SK-N-SH (cell line): Measurements from ENCODE around the gene HAUS7. TPM values are rescaled to one million over a fixed set of nuclear protein-coding genes. Genes with fewer than 3 reads are reported as not detected.

Experiments used
- CTCF ChIA-PET: fragments of 300-600, 350-600 bp; formaldehyde crosslinking; extraction: SDS; loops from one replicate; lab custom pipeline; 2021; lab: Yijun Ruan, JAX
- POLR2A ChIA-PET: fragments of 350-600 bp; sonication (Branson Sonifier 250); formaldehyde crosslinking; extraction: SDS; loops from one replicate; lab custom pipeline; 2020; ENCODE audit warnings: antibody characterized with exemption, inconsistent platforms; lab: Yijun Ruan, JAX
- DNase-seq: peaks from one replicate; pipeline ENCODE4 v3.0.0; 2012
- H2AFZ ChIP-seq: fragments of 200-600 bp; sonication (generic); 2 replicates; pipeline ENCODE4 v1.8.1; 2016; ENCODE audit warnings: antibody characterized with exemption, mild to moderate bottlenecking, low read depth
- H3F3A ChIP-seq: fragments of 200-600 bp; sonication (generic); replicated peaks from 2 replicates; pipeline ENCODE3; 2016; ENCODE audit warnings: antibody characterized with exemption, mild to moderate bottlenecking; ENCODE audit not compliant: insufficient read depth
- H3K27ac ChIP-seq, 2 experiments: fragments of 200-500 bp in 1 of 2; fragments of 200-600 bp in 1 of 2; sonication (Bioruptor generic) in 1 of 2; sonication (generic), shearing (Covaris generic) in 1 of 2; 2 replicates each; pipeline versions ENCODE4 v1.5.1 to v1.6.1; 2014 to 2016; ENCODE audit warnings: low read depth in 2 of 2, inconsistent platforms in 1 of 2, low read length in 1 of 2, mild to moderate bottlenecking in 1 of 2, mixed read lengths in 1 of 2
- H3K27me3 ChIP-seq: fragments of 200-600 bp; sonication (generic), shearing (Covaris generic); 2 replicates; pipeline ENCODE4 v1.6.1; 2016; ENCODE audit warnings: mixed run types; ENCODE audit not compliant: insufficient read depth
- H3K36me3 ChIP-seq, 2 experiments: fragments of 200-500 bp in 1 of 2; fragments of 200-600 bp in 1 of 2; sonication (Bioruptor generic) in 1 of 2; sonication (generic) in 1 of 2; replicated peaks in 1 of 2; 2 replicates each; pipeline versions ENCODE3 to v1.5.1; 2014 to 2016; ENCODE audit warnings: low read length in 1 of 2, mild to moderate bottlenecking in 1 of 2; ENCODE audit not compliant: insufficient read depth in 2 of 2, control insufficient read depth in 1 of 2
- H3K4me1 ChIP-seq, 2 experiments: fragments of 200-500 bp in 1 of 2; fragments of 200-600 bp in 1 of 2; sonication (Bioruptor generic) in 1 of 2; sonication (generic), shearing (Covaris generic) in 1 of 2; 2 replicates each; pipeline versions ENCODE4 v1.5.1 to v1.6.1; 2014 to 2016; ENCODE audit warnings: low read depth in 1 of 2, low read length in 1 of 2, mixed run types in 1 of 2; ENCODE audit not compliant: insufficient read depth in 2 of 2, control insufficient read depth in 1 of 2
- H3K4me2 ChIP-seq: fragments of 200-600 bp; sonication (generic), shearing (Covaris generic); 2 replicates; pipeline ENCODE4 v1.6.1; 2017; ENCODE audit warnings: mixed run types
- H3K4me3 ChIP-seq, 2 experiments: fragments of 200-500 bp in 1 of 2; fragments of 200-600 bp in 1 of 2; sonication (Bioruptor generic) in 1 of 2; sonication (generic), shearing (Covaris generic) in 1 of 2; 2 replicates each; pipeline versions ENCODE4 v1.5.1 to v1.8.1; 2014 to 2016; ENCODE audit warnings: low read depth in 2 of 2, inconsistent platforms in 1 of 2, low read length in 1 of 2, mild to moderate bottlenecking in 1 of 2, mixed read lengths in 1 of 2, moderate library complexity in 1 of 2
- H3K79me2 ChIP-seq: fragments of 200-600 bp; sonication (generic); 2 replicates; pipeline ENCODE4 v1.8.1; 2017; ENCODE audit warnings: mild to moderate bottlenecking; ENCODE audit not compliant: insufficient read depth
- H3K9ac ChIP-seq: fragments of 200-600 bp; sonication (generic); 2 replicates; pipeline ENCODE4 v1.6.1; 2017; ENCODE audit warnings: mixed run types
- H3K9me2 ChIP-seq: fragments of 200-600 bp; sonication (generic); 2 replicates; pipeline ENCODE4 v1.6.1; 2017; ENCODE audit warnings: mixed run types
- H3K9me3 ChIP-seq: fragments of 200-600 bp; sonication (generic); 2 replicates; pipeline ENCODE4 v1.6.1; 2017; ENCODE audit warnings: mixed run types, mild to moderate bottlenecking, moderate library complexity
- H4K20me1 ChIP-seq: fragments of 200-600 bp; sonication (generic); 2 replicates; pipeline ENCODE4 v1.6.1; 2017; ENCODE audit warnings: mild to moderate bottlenecking, mixed run types; ENCODE audit not compliant: insufficient read depth
- FOSL2 ChIP-seq: IDR thresholded peaks from 2 replicates; pipeline ENCODE4 v1.4.0; 2012; ENCODE audit warnings: low read depth, mild to moderate bottlenecking, moderate library complexity, borderline replicate concordance
- FOXJ3 ChIP-seq: sonication (generic); formaldehyde crosslinking; IDR thresholded peaks from 2 replicates; pipeline ENCODE4 v1.5.1; 2020; ENCODE audit warnings: mild to moderate bottlenecking, missing genetic modification reagents
- GABPA ChIP-seq: IDR thresholded peaks from 2 replicates; pipeline ENCODE4 v1.4.0; 2012; ENCODE audit warnings: low read depth, mild to moderate bottlenecking
- GATA2 ChIP-seq: sonication (generic); formaldehyde crosslinking; IDR thresholded peaks from 2 replicates; pipeline ENCODE4 v1.5.0; 2020; ENCODE audit warnings: mild to moderate bottlenecking, missing genetic modification reagents
- JUND ChIP-seq: IDR thresholded peaks from 2 replicates; pipeline ENCODE4 v1.4.0; 2012
- MXI1 ChIP-seq: IDR thresholded peaks from 2 replicates; pipeline ENCODE4 v1.6.1; 2012; ENCODE audit warnings: mild to moderate bottlenecking, low read depth, low read length, improper control_type of control experiment
- NFIC ChIP-seq: IDR thresholded peaks from 2 replicates; pipeline ENCODE4 v1.4.0; 2012; ENCODE audit warnings: borderline replicate concordance
- POLR2AphosphoS5 ChIP-seq: IDR thresholded peaks from 2 replicates; pipeline ENCODE4 v1.6.1; 2012; ENCODE audit warnings: low read depth, low read length
- RAD21 ChIP-seq: IDR thresholded peaks from 2 replicates; pipeline ENCODE4 v1.6.1; 2012; ENCODE audit warnings: mild to moderate bottlenecking, low read length
- RCOR1 ChIP-seq: fragments of 150-350 bp; IDR thresholded peaks from 2 replicates; pipeline ENCODE4 v1.6.1; 2017; ENCODE audit warnings: antibody characterized with exemption, low read length
- RFX5 ChIP-seq: IDR thresholded peaks from 2 replicates; pipeline ENCODE4 v1.6.1; 2012; ENCODE audit warnings: mild to moderate bottlenecking, improper control_type of control experiment, low read length
- SIN3A ChIP-seq: IDR thresholded peaks from 2 replicates; pipeline ENCODE4 v1.6.1; 2012; ENCODE audit warnings: low read depth, mild to moderate bottlenecking, low read length, moderate library complexity, borderline replicate concordance
- TAF1 ChIP-seq: IDR thresholded peaks from 2 replicates; pipeline ENCODE4 v1.6.1; 2012; ENCODE audit warnings: low read depth, mild to moderate bottlenecking, low read length, moderate library complexity, borderline replicate concordance
- TCF12 ChIP-seq: IDR thresholded peaks from 2 replicates; pipeline ENCODE4 v1.4.0; 2012
- TEAD4 ChIP-seq: IDR thresholded peaks from 2 replicates; pipeline ENCODE4 v1.4.0; 2012; ENCODE audit warnings: mild to moderate bottlenecking, borderline replicate concordance; ENCODE audit not compliant: insufficient read depth
- YY1 ChIP-seq: IDR thresholded peaks from 2 replicates; pipeline ENCODE4 v1.4.0; 2012; ENCODE audit warnings: low read depth, mild to moderate bottlenecking
- WGBS: methylation state at CpG from one replicate; pipeline ENCODE4 v1.1.6; 2017; ENCODE audit warnings: low lambda C conversion rate; 5-methylcytosine and 5-hydroxymethylcytosine counted together
- polyA plus RNA-seq, 3 experiments: library from polyadenylated mRNA; depleted of rRNA; stranded (reverse); fragments of >200 nt; gene quantifications; 2 replicates each; pipeline ENCODE4 v1.2.3, GENCODE V29; 2012
- TF ChIP-seq, protein P1 (sequence below): IDR thresholded peaks from 2 replicates; pipeline ENCODE4 v1.4.0; 2012; ENCODE audit warnings: low read depth, borderline replicate concordance

HAUS7 gene
- polyA plus RNA-seq, 1 of the 3 experiments (the other 2 are of a cell fraction), result 39.7 TPM

DNA sequence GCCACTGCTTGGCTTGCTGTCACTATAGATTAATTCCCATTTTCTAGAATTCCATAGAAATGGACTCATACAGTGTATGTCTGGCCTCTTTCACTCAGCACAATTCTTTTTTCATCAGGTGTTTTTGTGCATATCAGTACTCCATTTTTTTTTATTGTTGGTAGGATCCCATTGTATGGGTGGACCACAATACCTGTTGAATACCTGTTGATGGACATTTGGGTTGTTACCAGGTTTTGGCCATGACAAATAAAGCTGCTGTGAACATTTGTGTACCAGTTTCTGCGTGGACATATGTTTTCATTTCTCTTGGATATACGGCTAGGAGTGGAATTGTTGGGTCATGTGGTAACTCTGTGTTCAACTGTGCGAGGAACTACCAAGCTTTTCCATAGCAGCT lies 44.2 kb downstream of the HAUS7 start:
- Histone ChIP-seq H3K4me1 (no peaks in the 10 kb centered on the region), H3K36me3 (no peaks in the 10 kb centered on the region), H2AFZ (no peak overlapping the region), H3K79me2 (no peaks in the 10 kb centered on the region), H3K27ac (no peak overlapping the region), H3K9me2 (no peaks in the 10 kb centered on the region), H3K9ac (no peak overlapping the region), H4K20me1 (no peaks in the 10 kb centered on the region), H3K4me2 (no peak overlapping the region), H3K27me3 (peaks cover 17% of the 10 kb centered on the region; the same call in 1 of the 2 replicates), H3K9me3 (no peaks in the 10 kb centered on the region), H3K4me3 (no peak overlapping the region), H3F3A (no peaks in the 10 kb centered on the region)
- TF ChIP-seq FOSL2 (no peak), MXI1 (no peak), RAD21 (no peak), RCOR1 (no peak)
- ChIA-PET CTCF (no interaction called here), POLR2A (no interaction called here)
- 30% methylated on average over 3 of the region's 3 CpGs for WGBS
- no peak for DNase-seq

GRCh38 chrX:153423652-153424051 lies 46.7 kb downstream of the HAUS7 start:
- no peaks in the 10 kb centered on the region for H4K20me1 ChIP-seq
- H3K27me3 ChIP-seq, result peaks cover 12% of the 10 kb centered on the region; the same call in 1 of the 2 replicates
- TF ChIP-seq TEAD4 (no peak), RFX5 (no peak), TCF12 (no peak), POLR2AphosphoS5 (no peak), JUND (no peak), SIN3A (no peak), NFIC (no peak), TAF1 (no peak), MXI1 (no peak), GABPA (no peak), FOSL2 (no peak), GATA2 (CRISPR knock-in tag) (no peak), FOXJ3 (no peak), YY1 (no peak)
- TF ChIP-seq, protein P1, sequence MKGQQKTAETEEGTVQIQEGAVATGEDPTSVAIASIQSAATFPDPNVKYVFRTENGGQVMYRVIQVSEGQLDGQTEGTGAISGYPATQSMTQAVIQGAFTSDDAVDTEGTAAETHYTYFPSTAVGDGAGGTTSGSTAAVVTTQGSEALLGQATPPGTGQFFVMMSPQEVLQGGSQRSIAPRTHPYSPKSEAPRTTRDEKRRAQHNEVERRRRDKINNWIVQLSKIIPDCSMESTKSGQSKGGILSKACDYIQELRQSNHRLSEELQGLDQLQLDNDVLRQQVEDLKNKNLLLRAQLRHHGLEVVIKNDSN, result no peak
- H3K9me2 ChIP-seq, result no peaks in the 10 kb centered on the region
- H3K4me1 ChIP-seq, result no peaks in the 10 kb centered on the region
- ChIA-PET CTCF (interaction anchor here (1.4 kb wide), 1 partner anchor 15 kb away, joined by 3 read pairs; no protein-coding TSS in a partner anchor), POLR2A (no interaction called here)
- no peaks in the 10 kb centered on the region for H3K36me3 ChIP-seq
- H3K4me3 ChIP-seq, result no peak overlapping the region
- H3K9ac ChIP-seq, result no peak overlapping the region
- 31% methylated on average over 8 of the region's 8 CpGs for WGBS
- no peaks in the 10 kb centered on the region for H3K79me2 ChIP-seq
- no peak for DNase-seq
- H3F3A ChIP-seq, result no peaks in the 10 kb centered on the region
- no peak overlapping the region for H3K4me2 ChIP-seq
- H2AFZ ChIP-seq, result no peak overlapping the region
- H3K27ac ChIP-seq, result no peak overlapping the region
- H3K9me3 ChIP-seq, result no peaks in the 10 kb centered on the region
